OCI-LY3 (cell line): ENCODE measurements around the gene OR1F1.

Experiments used
- EZH2phosphoT487 ChIP-seq: fragments of 200-600 bp; shearing (Covaris generic); IDR thresholded peaks from 2 replicates; pipeline ENCODE4 v1.6.1; 2018; ENCODE audit warnings: antibody characterized with exemption, mixed run types, low read depth
- TF ChIP-seq, protein P1 (sequence below): fragments of 200-600, 300-600 bp; sonication (generic); IDR thresholded peaks from 2 replicates; pipeline ENCODE4 v1.5.1; 2014; ENCODE audit warnings: antibody characterized with exemption, low read length, low read depth

DNA sequence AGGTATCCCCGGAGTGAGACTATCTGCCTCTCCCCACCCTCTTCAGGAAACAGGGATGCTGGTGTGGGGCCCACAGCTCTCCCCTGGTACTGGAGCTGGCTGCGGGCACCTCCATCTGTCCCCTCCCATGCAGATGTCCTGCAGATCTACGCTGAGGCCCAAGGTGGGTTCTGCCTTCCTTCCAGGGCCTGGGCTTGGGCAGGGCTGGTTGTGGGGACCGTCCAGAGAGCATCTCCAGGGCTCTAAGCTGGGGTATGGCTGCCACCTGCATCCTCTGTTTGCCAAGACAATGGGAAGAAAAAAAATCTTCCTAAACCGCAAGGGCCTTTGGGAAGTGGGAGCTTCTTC lies 40.3 kb upstream of the OR1F1 start:
- TF ChIP-seq, protein P1, sequence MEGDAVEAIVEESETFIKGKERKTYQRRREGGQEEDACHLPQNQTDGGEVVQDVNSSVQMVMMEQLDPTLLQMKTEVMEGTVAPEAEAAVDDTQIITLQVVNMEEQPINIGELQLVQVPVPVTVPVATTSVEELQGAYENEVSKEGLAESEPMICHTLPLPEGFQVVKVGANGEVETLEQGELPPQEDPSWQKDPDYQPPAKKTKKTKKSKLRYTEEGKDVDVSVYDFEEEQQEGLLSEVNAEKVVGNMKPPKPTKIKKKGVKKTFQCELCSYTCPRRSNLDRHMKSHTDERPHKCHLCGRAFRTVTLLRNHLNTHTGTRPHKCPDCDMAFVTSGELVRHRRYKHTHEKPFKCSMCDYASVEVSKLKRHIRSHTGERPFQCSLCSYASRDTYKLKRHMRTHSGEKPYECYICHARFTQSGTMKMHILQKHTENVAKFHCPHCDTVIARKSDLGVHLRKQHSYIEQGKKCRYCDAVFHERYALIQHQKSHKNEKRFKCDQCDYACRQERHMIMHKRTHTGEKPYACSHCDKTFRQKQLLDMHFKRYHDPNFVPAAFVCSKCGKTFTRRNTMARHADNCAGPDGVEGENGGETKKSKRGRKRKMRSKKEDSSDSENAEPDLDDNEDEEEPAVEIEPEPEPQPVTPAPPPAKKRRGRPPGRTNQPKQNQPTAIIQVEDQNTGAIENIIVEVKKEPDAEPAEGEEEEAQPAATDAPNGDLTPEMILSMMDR: no peak
- TF ChIP-seq EZH2phosphoT487: no peak
